KMS-11 (cell line): ENCODE data around the gene PCDHGA4.
A peak's percentile ranks its signal among the peaks of the same experiment; 100 is the strongest.
"Not testable (repeated sequence)": the region's sequence is repeated elsewhere in the genome, so short reads cannot be mapped to it uniquely, and the experiment has no call there.

Source experiments
- H2AFZ ChIP-seq: fragments of 200-600 bp; sonication (generic); 2 replicates; pipeline ENCODE4 v1.6.1; 2016; ENCODE audit warnings: antibody characterized with exemption, mixed run types, low read depth
- H3K27ac ChIP-seq: fragments of 200-600 bp; sonication (generic); 2 replicates; pipeline ENCODE4 v1.6.1; 2016; ENCODE audit warnings: mild to moderate bottlenecking, mixed run types
- H3K27me3 ChIP-seq: fragments of 200-600 bp; sonication (generic); 2 replicates; pipeline ENCODE4 v1.6.1; 2017; ENCODE audit warnings: mild to moderate bottlenecking, low read depth, mixed run types, moderate library complexity; ENCODE audit not compliant: insufficient read depth
- H3K36me3 ChIP-seq: fragments of 200-600 bp; sonication (generic); 2 replicates; pipeline ENCODE4 v1.6.1; 2017; ENCODE audit warnings: mild to moderate bottlenecking, mixed run types; ENCODE audit not compliant: insufficient read depth
- H3K4me1 ChIP-seq: fragments of 200-600 bp; sonication (generic); 2 replicates; pipeline ENCODE4 v1.6.1; 2016; ENCODE audit warnings: mild to moderate bottlenecking, low read depth, mixed run types; ENCODE audit not compliant: poor library complexity, severe bottlenecking
- H3K4me2 ChIP-seq: fragments of 200-600 bp; sonication (generic); 2 replicates; pipeline ENCODE4 v1.7.0; 2016; ENCODE audit warnings: mild to moderate bottlenecking, mixed run types
- H3K4me3 ChIP-seq: fragments of 200-600 bp; sonication (generic); IDR thresholded peaks from 2 replicates; pipeline ENCODE4 v1.6.1; 2017; ENCODE audit warnings: low read depth, low read length, mixed read lengths; ENCODE audit not compliant: insufficient read depth
- H3K79me2 ChIP-seq: fragments of 200-600 bp; sonication (generic); 2 replicates; pipeline ENCODE4 v1.6.1; 2016; ENCODE audit warnings: low read depth, mixed run types; ENCODE audit not compliant: insufficient read depth
- H3K9ac ChIP-seq: fragments of 200-600 bp; sonication (generic); 2 replicates; pipeline ENCODE4 v1.6.1; 2016; ENCODE audit warnings: mild to moderate bottlenecking, mixed run types
- H4K20me1 ChIP-seq: fragments of 200-600 bp; sonication (generic); 2 replicates; pipeline ENCODE4 v1.6.1; 2016; ENCODE audit warnings: mild to moderate bottlenecking, mixed run types; ENCODE audit not compliant: insufficient read depth
- TF ChIP-seq, protein P1 (sequence below): fragments of 200-600 bp; sonication (generic); conservative IDR thresholded peaks from 2 replicates; pipeline ENCODE4 v1.6.1; 2017; ENCODE audit warnings: low read depth, mild to moderate bottlenecking, antibody characterized with exemption, low read length, moderate library complexity, mixed read lengths

PCDHGA4 gene

GRCh38 chr5:141354900-141355469, at the start of gene PCDHGA4:
PCDHGA4 (plus strand) TSS chr5:141355021; CDS start chr5:141355108, 87 bp downstream.
- no peaks in the 10 kb centered on the region for H4K20me1 ChIP-seq
- H3K4me2 ChIP-seq: no peak within 1 kb of the TSS
- H2AFZ ChIP-seq: no peak within 1 kb of the TSS
- no peaks in the 10 kb centered on the region for H3K79me2 ChIP-seq
- TF ChIP-seq, protein P1, sequence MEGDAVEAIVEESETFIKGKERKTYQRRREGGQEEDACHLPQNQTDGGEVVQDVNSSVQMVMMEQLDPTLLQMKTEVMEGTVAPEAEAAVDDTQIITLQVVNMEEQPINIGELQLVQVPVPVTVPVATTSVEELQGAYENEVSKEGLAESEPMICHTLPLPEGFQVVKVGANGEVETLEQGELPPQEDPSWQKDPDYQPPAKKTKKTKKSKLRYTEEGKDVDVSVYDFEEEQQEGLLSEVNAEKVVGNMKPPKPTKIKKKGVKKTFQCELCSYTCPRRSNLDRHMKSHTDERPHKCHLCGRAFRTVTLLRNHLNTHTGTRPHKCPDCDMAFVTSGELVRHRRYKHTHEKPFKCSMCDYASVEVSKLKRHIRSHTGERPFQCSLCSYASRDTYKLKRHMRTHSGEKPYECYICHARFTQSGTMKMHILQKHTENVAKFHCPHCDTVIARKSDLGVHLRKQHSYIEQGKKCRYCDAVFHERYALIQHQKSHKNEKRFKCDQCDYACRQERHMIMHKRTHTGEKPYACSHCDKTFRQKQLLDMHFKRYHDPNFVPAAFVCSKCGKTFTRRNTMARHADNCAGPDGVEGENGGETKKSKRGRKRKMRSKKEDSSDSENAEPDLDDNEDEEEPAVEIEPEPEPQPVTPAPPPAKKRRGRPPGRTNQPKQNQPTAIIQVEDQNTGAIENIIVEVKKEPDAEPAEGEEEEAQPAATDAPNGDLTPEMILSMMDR: peak; percentile 66
- no peaks in the 10 kb centered on the region for H3K36me3 ChIP-seq
- no peaks in the 10 kb centered on the region for H3K4me1 ChIP-seq
- H3K27me3 ChIP-seq: no peaks in the 10 kb centered on the region
- H3K27ac ChIP-seq: no peak within 1 kb of the TSS
- H3K4me3 ChIP-seq: no peak within 1 kb of the TSS
- no peak within 1 kb of the TSS for H3K9ac ChIP-seq

GRCh38 chr5:141306630-141307029, 48.2 kb upstream of the PCDHGA4 start:
- no peak overlapping the region for H3K4me3 ChIP-seq
- no peaks in the 10 kb centered on the region for H3K79me2 ChIP-seq
- H2AFZ ChIP-seq: no peak overlapping the region
- TF ChIP-seq, protein P1: no peak
- no peak overlapping the region for H3K27ac ChIP-seq
- H4K20me1 ChIP-seq: no peaks in the 10 kb centered on the region
- H3K4me1 ChIP-seq: no peaks in the 10 kb centered on the region
- no peak overlapping the region for H3K9ac ChIP-seq
- H3K4me2 ChIP-seq: no peak overlapping the region
- H3K27me3 ChIP-seq: no peaks in the 10 kb centered on the region
- no peaks in the 10 kb centered on the region for H3K36me3 ChIP-seq

DNA sequence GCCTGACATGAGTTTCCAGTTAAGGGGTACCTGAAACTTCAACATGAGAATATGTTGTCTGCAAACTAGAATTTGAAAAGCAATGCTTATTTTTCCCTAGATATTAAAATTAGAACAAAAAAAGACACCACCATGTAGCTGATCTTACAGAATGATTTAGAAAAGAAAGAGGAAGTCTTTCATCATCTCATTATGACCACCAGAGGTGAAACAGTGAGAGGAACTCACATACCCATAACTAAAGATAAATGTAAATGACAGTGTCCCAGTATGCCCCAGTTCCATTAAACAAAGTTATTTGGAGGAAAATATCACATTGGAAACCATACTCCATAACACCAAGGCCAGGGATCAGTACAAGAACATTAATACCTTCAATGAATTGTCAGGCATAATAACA, 41.1 kb upstream of the PCDHGA4 start:
- H3K36me3 ChIP-seq: peaks cover 6% of the 10 kb centered on the region; the same call in 1 of the 2 replicates
- H3K4me2 ChIP-seq: no peak overlapping the region
- H3K27me3 ChIP-seq: no peaks in the 10 kb centered on the region
- no peak overlapping the region for H3K4me3 ChIP-seq
- peaks cover 21% of the 10 kb centered on the region for H3K79me2 ChIP-seq
- no peak overlapping the region for H3K27ac ChIP-seq
- H4K20me1 ChIP-seq: no peaks in the 10 kb centered on the region
- H3K9ac ChIP-seq: no peak overlapping the region
- TF ChIP-seq, protein P1: no peak
- H3K4me1 ChIP-seq: no peaks in the 10 kb centered on the region
- H2AFZ ChIP-seq: no peak overlapping the region

GRCh38 chr5:141316963-141317362, 37.9 kb upstream of the PCDHGA4 start:
- not testable (repeated sequence) for H2AFZ ChIP-seq, H3K4me1 ChIP-seq, H3K27ac ChIP-seq, H4K20me1 ChIP-seq, H3K27me3 ChIP-seq, H3K4me3 ChIP-seq, H3K4me2 ChIP-seq, H3K9ac ChIP-seq
- Histone ChIP-seq H3K79me2 (peaks cover 36% of the 10 kb centered on the region), H3K36me3 (peaks cover 12% of the 10 kb centered on the region; the same call in 1 of the 2 replicates)

GRCh38 chr5:141319202-141319601, 35.6 kb upstream of the PCDHGA4 start:
- H3K79me2 ChIP-seq: peaks cover 36% of the 10 kb centered on the region
- TF ChIP-seq, protein P1: no peak
- no peak overlapping the region for H2AFZ ChIP-seq
- H3K36me3 ChIP-seq: peaks cover 11% of the 10 kb centered on the region; the same call in 1 of the 2 replicates
- no peaks in the 10 kb centered on the region for H3K27me3 ChIP-seq
- no peaks in the 10 kb centered on the region for H3K4me1 ChIP-seq
- H3K27ac ChIP-seq: no peak overlapping the region
- peak overlapping the region; percentile 54 for H3K4me2 ChIP-seq
- H4K20me1 ChIP-seq: no peaks in the 10 kb centered on the region
- H3K9ac ChIP-seq: no peak overlapping the region
- H3K4me3 ChIP-seq: no peak overlapping the region
